NCI-H82 treated with DMSO at 0.1 percent for 48 hours (cell line): ENCODE measurements around the gene NLRP1.

ENCODE experiments used
- DNase-seq: peaks from one replicate; lab custom pipeline; 2025; ENCODE audit not compliant: unreplicated experiment; lab: John Stamatoyannopoulos, UW

NLRP1 gene

DNA sequence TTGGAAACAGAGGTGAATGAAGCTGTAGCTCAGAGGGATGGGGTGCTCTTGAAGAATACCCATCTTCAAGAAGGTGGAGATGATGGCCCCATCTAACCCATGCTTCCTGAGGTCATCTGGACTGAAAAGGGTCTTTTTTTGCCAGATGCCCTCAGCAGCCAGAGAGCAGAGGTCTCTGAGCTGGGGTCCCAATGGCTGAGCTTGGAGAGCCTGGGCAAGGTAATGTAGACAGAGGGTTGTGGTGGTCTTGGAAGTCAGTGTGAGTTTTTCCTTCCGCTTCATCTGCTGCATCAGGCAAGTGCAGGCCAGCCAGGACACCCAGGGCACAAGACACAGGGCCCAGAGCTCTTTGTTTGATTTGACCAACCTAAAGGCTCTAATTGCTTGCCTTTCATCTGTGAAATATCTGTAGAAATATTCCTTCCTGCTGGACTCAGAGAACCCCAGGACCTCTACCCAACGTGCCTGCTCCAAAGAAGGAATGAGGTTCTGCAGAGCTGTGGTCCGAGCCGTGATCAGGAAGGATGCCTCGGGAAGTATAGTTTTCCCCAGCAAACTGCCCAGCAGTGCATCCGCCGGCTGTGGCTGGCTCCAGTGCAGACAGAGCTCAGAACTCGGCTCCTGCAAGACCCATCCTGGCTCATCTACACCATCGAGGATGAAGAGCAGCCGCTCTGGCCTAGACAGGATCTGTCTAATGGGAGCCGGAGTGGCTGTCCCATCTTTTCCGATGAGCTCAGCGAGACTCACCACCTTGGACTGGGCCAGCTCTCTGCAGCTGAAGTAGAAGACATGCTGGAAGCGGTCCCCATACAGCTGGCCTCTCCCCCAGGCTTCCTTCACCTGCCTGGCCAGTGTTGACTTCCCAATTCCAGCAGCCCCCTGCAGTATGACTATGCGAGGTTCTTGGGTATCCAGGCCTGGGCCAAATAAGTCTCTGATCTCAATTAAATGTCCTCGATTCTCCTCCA, 25.2 kb downstream of the NLRP1 start:
- no peak for DNase-seq

DNA sequence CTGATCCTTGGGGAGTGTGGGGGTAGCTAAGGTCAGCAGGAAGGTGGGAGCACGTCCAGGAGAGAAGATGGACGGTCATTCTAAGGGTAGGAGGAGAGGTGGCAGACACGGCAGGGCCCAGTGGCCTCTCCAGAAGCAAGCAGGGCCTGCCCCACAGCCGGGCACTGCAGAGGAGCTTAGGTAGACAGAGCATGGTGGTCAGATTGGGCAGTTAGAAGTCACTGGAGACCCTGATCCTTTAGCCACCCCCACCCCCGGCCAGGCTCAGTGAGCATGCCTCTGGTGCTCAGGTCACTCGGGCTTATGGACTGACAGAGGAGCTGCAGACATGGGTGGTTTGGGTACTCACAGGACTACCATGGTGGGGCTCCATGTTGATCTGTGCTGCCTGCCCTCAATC, 26.3 kb downstream of the NLRP1 start:
- no peak for DNase-seq

GRCh38 chr17:5557485-5557884, 26.8 kb downstream of the NLRP1 start:
- DNase-seq = no peak

GRCh38 chr17:5555254-5555653, 29.1 kb downstream of the NLRP1 start:
- DNase-seq = no peak

GRCh38 chr17:5553479-5553878, 30.8 kb downstream of the NLRP1 start:
- no peak for DNase-seq

- no peak for DNase-seq
These were observed 31.5 kb downstream of the NLRP1 start for GRCh38 chr17:5552841-5553240.

DNA sequence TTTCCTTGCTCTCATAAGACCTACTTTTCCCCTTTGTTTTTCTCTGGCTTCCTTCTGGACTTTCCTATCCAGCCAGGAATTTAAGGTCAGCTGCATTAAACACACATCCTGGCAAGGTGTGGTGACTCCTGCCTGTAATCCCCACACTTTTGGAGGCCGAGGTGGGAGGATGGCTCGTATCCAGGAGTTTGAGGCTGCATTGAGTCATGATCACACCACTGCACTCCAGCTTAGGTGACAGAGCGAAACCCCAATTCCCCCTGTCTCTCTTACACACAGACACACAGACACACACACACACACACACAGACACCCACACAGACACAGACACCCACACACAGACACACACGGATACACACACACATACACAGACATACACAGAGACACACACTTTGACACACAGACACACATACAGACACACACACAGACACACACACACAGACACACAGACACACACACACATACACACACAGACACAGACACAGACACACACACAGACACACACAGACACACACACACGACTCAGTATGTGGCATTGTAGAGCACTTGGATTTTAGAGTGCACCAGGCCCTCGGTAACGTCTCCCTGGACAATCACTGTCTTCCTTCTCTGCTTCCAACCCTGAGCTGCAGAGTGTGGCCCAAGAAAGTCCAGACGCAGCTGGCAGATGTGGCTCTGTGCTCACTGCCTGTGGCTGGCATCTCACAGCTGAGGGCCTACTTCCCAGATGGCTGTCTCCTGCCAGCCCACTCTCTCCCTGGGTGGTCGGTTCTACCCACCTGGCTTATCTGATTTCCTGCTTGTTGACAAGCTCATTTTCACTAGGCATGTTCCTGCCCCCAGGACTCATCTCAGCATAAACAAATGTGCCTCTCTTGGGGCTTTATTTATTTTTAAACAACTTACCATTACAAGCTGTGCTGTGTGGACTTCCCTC, 39.0 kb downstream of the NLRP1 start:
- no peak for DNase-seq

DNA sequence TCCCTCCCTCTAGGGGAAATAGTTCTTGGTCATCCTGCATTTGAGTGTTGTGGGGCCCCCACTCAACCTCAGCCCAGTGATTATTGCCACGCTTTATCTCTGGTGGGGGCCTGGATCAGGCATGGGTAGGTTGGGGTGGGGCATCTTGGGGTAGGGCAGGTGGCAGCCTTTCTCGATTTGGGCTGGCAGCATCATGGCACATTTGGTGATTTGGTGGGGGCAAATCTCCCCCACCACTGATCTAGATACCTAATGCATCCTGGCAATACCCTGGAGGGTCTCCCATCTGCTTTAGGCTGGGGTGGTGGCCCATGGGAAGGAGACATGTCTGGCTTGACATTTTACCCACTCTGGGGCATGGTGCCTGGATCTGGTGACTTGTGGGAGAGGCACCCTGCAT, 40.2 kb downstream of the NLRP1 start:
- no peak for DNase-seq

DNA sequence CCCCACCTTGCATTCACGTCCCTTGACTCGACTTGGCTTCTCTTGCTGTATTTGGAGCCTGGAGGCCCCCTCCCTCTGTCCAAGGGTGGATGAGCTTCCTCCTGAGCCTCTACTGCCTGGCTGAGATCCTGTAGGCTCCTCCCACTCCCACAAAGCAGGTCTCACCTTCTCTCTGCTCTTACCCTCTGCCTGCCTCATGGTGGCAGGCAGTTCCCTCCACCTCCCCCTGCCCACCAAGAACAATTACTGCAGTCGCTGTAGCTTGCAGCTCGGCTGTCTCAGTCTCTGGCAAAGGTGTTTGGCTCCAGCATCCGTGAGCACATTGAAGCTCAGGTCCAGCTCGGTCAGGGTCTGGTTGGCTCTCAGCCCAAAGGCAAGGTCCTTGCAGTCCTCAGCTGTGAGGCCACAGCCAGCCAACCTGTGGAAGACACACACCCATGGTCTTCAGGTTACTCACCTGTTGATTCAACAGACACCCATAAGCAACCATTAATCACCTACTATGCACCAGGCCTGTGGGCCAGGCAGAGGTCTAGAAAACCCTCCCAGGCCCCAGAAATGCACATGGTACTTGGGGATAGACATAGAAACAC, 42.6 kb downstream of the NLRP1 start:
- no peak for DNase-seq

GRCh38 chr17:5540321-5540720, 44.0 kb downstream of the NLRP1 start:
- DNase-seq = no peak

DNA sequence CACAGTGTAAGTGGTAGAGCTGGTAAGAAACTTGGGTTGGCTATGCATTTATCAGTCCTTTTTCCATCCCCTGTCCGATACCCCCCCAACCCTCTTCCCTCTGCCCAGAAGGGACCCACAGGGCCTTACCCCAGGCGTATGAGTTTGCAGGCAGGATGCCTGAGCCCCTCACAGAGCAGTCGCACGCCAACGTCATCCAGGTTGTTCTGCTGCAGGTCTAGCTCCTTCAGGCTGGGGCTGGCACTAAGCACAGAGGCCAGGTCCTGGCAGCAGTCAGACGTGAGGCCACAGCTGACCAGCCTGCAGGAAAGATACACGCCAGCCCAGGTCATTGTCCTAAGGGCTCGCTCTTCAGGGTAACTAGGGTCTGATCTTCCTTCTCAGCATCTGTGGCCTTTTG, 45.0 kb downstream of the NLRP1 start:
- no peak for DNase-seq

GRCh38 chr17:5536866-5537650, 47.3 kb downstream of the NLRP1 start:
- DNase-seq = no peak

DNA sequence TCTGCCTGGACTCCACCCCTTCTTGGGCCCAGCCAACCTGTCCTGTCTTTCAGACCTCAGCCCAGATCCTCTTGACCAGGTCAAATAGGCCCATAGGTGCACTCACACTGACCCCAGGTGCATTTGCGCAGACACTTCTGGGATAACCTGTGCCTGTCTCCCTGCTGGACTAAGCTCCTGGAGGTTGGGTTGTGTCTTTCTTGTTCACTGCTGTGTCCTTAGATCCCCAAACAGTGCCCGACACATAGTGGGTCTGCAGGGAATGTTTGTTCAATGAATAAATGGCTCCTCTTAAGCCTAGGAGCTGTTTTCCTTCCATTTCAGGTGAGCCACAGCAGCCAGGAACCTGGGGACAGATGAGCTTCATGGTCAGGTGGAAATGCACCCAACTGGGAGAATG, 48.9 kb downstream of the NLRP1 start:
- DNase-seq = no peak

DNA sequence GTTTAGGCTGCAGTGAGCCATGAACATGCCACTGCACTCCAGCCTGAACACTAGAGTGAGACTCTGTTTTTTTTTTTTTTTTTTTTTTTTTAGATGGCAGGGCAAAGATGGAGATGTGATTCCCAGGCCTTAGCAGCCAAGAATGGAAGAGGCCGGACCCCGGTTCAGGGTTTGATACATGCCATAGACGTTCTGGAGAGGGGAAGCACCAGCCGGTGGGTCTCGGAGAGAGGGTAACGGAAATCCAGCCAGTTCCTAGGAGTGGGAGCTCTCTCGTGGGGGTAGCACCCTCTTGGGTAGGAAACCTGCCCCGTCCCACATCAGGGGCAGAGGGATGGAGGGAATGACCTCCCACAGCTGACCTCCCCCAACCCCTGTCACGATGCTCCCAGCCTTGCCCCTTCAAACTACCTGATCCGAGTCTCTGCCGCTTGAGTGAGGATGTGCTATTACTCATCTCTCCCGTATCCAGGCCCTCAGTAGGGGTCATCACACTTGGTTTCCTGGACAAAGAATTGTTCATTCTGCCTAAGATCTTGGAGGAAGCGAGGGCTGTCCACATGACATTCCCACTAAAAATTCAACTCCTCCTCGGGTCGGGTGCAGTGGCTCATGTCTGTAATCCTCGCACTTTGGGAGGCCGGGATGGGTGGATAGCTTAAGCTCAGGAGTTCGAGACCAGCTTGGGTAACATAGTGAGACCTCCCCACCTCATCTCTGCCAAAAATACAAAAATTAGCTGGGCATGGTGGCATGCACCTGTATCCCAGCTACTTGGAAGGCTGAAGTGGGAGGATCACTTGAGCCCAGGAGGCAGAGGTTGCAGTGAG, 50.6 kb downstream of the NLRP1 start:
- no peak for DNase-seq

DNA sequence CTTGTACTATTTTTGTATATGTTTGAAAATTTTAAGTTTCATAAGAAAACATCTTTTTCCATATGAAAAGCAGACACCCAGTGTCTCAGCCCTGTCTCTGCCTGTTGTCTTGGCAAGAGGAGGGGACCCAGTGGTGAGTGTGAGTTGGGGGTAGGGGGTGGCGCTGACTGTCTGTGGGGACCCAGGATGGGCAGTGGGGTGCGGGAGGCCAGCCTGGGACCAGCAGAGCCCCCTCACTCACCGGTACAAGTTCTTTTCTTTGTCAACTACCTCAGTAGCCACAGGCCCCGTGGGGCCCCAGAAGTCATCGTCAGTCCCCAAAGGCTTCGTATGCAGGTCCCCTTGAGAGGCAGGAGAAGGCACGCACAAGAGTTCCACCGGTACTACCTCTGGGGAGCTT, 51.7 kb downstream of the NLRP1 start:
- DNase-seq = no peak

- no peak for DNase-seq
These were observed 53.3 kb downstream of the NLRP1 start for GRCh38 chr17:5531085-5531418.

- DNase-seq = no peak
These were observed 53.8 kb downstream of the NLRP1 start for GRCh38 chr17:5530265-5531084.

DNA sequence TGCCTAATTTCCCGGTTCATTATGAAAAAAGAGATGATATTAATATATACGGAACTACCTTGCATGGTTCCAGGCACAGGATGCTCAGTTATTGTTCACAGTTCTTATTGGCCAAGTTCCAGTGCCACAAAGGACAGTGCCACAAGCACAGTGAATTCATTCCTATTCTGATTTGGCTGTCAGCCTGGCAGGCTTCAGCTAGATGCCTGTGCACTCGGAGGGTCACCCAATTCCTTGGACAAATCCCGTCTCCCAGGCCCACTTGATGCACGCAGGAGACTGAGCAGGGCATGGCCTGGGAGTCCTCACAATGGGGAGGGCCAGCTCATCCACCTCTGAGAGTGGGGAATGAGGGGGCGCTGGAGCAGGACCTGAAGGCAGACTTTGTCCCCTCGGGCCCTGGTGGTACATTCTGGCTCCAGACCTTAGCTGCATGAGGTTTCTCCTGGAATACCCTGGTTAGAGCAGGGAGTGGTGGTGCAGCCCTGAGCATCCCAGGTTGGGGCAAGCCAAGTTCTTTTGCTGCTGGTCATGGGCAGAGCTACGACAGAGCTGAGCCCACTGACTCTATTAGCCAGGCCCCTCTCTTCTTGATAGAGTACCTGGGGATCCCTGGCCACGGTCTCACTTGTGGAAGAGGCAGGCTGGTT, 56.6 kb downstream of the NLRP1 start:
- no peak for DNase-seq
